A673 (cell line): Measurements from ENCODE around the gene GGNBP2.
"Not testable (repeated sequence)": the region's sequence is repeated elsewhere in the genome, so short reads cannot be mapped to it uniquely, and the experiment has no call there.

ENCODE experiments used
- EZH2 ChIP-seq: fragments of 200-600 bp; sonication (generic); IDR thresholded peaks from 2 replicates; pipeline ENCODE4 v1.6.1; 2017; ENCODE audit warnings: borderline replicate concordance, low read depth, mild to moderate bottlenecking, mixed read lengths, antibody characterized with exemption, low read length; ENCODE audit not compliant: poor library complexity, severe bottlenecking
- TF ChIP-seq, protein P1 (sequence below): fragments of 300-800, 200-600 bp; sonication (generic); conservative IDR thresholded peaks from 2 replicates; pipeline ENCODE4 v1.5.1; 2017; ENCODE audit warnings: low read depth, mild to moderate bottlenecking, antibody characterized with exemption, low read length, moderate library complexity, mixed read lengths

GRCh38 chr17:36508439-36508838, 36.3 kb upstream of the GGNBP2 start:
- TF ChIP-seq, protein P1, sequence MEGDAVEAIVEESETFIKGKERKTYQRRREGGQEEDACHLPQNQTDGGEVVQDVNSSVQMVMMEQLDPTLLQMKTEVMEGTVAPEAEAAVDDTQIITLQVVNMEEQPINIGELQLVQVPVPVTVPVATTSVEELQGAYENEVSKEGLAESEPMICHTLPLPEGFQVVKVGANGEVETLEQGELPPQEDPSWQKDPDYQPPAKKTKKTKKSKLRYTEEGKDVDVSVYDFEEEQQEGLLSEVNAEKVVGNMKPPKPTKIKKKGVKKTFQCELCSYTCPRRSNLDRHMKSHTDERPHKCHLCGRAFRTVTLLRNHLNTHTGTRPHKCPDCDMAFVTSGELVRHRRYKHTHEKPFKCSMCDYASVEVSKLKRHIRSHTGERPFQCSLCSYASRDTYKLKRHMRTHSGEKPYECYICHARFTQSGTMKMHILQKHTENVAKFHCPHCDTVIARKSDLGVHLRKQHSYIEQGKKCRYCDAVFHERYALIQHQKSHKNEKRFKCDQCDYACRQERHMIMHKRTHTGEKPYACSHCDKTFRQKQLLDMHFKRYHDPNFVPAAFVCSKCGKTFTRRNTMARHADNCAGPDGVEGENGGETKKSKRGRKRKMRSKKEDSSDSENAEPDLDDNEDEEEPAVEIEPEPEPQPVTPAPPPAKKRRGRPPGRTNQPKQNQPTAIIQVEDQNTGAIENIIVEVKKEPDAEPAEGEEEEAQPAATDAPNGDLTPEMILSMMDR = not testable (repeated sequence)
- not testable (repeated sequence) for TF ChIP-seq EZH2
